ENCODE results near the gene GADL1.

GADL1 gene

DNA sequence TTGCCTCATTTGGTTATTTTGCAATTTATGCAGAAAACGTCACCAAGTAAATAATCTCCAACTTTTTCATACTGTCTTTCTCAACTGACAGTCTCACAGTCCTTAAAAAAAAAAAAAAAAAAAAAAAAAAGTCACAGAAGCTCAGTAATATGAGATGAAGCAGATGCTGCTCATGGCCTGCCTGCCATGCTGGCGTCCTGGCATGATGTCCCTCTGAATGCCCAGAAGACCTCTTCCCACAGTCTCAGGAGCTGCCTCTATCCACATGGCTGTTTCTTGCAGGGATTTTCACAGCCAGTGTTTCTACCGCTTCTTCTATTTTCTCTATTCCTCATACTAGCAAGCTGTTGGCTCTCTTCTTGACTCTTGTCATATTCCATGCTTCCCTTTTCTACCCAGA, 200.3 kb downstream of the GADL1 start:
- DNase-seq (ENCODE audit: low spot score): no peak

DNA sequence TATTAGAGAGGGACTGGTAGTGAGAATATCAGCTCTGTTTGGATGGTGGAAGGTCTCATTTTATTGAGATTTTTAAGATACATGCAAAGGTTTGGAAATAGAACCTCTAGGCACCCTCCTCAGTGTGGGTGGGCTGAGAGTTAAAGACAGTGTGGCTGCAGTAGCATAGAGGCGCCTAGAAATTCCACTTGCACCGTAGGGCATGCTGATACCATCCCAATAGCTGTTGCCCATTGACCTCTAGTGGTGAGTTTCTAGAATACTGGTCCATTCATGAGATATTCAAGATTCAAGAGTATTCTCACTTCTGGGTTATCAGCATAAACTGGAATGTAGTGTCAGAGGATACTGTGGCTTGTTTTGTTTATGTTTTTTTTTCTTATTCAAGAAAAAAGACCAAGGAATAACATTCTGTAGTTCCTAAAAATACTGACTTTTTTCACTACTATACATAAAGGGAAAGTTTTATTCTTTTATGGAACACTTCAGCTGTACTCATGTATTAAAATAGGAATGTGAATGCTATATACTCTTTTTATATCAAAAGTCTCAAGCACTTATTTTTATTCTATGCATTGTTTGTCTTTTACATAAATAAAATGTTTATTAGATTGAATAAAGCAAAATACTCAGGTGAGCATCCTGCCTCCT, 200.9 kb downstream of the GADL1 start:
- peak; percentile 74 for DNase-seq (ENCODE audit: low spot score)

- DNase-seq (ENCODE audit: low spot score): no peak
These were observed 201.8 kb downstream of the GADL1 start for GRCh38 chr3:30692498-30693130.

- no peak for DNase-seq (ENCODE audit: low spot score)
These were observed 202.5 kb downstream of the GADL1 start for GRCh38 chr3:30691944-30692343.

DNA sequence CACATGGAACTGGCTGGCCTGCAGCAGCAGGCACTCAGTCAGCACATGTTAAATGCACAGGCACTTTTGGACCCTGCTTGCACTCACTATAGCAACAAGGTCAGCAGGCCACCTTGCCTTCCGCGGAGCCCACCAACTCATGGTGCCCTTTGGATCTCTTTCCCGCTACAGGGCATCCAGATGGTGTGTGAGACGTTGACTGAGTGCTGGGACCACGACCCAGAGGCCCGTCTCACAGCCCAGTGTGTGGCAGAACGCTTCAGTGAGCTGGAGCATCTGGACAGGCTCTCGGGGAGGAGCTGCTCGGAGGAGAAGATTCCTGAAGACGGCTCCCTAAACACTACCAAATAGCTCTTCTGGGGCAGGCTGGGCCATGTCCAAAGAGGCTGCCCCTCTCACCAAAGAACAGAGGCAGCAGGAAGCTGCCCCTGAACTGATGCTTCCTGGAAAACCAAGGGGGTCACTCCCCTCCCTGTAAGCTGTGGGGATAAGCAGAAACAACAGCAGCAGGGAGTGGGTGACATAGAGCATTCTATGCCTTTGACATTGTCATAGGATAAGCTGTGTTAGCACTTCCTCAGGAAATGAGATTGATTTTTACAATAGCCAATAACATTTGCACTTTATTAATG, 203.1 kb downstream of the GADL1 start:
- no peak for DNase-seq (ENCODE audit: low spot score)

DNA sequence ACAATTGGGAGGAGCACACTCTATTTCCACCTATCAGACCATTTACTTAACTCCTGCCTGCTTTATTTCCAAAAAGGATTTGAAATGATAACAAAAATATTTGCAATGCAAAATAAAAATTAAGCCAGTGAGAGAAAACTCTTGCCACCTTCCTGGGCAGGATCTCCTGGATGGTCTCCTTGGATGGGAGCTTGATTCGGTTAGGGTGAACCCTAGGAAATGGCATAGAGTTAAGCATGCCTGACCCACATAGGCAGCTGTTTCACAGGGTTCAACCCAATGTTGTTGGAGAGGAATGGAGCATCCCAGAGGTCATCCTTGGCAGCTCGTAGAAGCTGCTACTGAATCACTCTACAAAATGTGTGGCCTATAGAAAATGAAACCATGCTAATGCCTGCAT, 204.3 kb downstream of the GADL1 start:
- DNase-seq (ENCODE audit: low spot score): no peak

DNA sequence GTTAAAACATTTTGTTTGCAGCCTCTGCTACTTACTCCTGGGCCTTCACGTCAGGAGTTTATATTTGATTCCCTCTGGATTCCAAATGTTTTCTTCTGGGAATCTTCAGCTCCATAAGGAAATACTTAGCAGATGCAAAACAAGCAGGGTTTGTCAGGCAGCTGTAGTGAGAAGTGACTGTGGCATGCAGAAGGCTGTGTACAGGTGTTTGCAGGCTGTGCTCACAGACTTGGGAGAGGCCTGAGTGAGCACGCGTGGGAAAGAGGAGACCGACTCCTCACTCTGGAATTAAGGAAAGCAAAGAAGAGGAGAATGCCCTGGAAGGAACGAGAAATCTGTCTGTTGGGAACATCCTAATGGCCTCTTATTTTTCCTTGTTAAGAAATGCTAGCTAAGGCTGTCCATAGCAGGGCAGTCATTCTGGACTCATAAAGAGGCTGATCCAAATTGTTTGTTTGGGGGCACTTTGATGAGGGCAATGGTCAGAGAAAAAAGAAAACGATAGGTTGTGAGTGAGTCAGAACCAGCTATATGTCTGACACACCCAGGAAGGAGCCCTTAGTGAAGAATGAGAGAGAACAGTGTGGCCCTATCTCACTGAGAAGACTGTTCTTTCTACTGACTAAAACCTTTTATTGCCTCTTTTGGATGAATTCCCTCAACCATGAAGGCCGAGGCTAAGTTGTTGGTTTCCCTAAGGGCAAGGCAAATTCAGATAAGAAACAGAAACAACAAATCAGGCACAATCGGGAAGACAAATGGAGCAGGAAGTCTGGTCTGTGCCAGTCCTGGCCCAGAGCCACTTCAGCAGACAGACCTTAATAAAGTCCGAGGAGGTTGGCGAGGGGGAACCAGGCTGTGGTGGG, 205.5 kb downstream of the GADL1 start:
- no peak for DNase-seq (ENCODE audit: low spot score)

DNA sequence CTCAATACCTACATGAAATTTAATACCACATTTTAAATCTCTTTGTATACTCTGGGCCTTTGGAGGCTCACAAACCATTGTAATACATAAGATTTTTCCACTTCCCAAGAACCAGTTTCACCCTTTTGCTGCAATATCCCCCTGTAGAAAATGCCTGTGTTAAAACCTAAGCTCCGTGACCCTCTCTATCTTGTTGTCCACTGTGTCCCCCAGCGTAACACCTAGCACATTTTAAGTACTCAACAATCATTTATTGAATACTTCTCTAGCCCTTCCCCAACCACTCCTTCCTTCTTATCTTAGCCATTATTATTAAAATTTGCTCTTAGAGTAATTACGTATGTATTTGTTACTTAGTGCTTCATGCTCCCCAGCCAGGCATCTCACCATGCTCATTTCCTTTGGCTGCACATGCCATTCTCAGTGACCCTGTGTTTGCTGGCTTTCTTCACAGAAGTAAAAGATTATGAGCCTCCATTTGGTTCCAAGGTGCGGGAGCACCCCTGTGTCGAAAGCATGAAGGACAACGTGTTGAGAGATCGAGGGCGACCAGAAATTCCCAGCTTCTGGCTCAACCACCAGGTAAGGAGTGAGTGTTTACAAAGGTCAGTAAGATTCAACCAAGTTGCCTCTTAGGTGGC, 206.4 kb downstream of the GADL1 start:
- no peak for DNase-seq (ENCODE audit: low spot score)

DNA sequence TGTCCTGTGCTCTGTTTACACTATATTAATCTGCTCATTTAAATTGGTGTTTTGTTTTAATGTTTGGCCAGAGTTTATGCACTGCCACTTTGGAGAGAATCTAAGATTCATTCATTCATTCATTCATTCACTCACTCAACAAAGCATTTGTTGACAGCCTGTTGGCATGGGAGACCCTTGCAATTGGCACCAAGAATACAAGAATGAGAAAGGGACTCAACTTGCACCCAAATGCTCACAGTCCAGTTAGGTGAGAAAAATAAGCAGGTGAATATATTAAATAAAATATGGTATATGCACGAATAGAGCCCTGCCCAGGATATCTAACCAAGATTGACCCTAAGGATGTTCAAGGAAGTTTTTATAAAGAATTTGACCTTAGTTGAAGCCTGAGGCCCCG, 207.7 kb downstream of the GADL1 start:
- no peak for DNase-seq (ENCODE audit: low spot score)

GRCh38 chr3:30686176-30686575, 208.3 kb downstream of the GADL1 start:
- no peak for DNase-seq (ENCODE audit: low spot score)

DNA sequence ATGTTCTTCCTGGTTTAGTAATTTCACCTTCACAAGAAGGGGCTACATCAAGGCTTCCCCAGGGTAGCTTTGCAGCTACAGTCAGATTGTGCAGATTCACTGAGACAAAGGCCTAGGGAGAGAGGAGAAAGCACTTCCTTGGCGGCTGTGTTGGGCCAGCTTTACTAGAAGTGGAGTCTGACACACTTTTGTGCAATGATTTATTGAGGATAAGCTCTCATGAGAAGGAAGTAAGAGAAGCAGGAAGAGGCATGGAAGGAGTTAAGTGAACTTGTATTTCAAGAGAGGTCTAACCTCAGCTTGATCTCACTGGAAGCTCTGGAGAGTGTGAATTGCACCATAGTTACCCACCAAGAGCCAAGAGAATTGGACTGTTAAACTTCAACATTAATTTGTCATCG, 209.2 kb downstream of the GADL1 start:
- DNase-seq (ENCODE audit: low spot score): no peak

DNA sequence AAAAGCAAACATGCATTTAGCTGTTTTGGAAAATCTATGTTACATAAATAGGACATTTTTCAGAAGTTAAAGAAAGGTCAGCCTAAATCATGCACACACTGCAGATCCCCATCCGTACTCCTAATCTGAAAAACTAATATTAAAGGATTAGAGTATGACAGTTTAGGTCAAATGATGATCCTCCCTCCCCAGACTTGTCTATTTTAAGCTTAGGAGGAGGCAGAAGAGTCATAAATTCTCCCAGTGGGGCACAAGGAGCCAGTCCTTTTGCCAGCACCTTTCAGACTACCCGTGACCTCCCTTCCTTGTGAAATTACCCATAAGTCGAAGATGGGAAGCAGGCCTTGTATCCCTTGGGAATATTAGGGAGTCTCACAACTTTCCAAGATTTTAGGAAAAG, 210.1 kb downstream of the GADL1 start:
- no peak for DNase-seq (ENCODE audit: low spot score)

DNA sequence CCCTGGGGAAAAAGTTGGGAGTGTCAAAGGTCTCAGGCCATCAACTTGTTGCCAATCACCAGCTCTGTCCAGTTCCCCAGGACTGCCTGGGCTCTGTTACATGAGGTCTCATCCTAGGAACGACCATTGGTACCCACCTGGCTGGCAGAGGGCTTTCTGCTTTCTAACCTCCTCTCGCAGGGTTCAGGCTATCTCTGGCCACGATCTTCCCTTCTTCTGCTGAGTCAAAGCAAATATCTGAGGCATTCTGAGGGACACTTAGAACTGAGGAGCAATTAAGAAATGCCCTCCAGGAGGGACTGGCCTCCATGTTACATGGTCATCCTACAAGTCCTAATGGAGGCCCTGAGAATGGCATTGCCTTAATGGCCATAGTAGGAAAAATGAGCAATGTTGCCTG, 210.7 kb downstream of the GADL1 start:
- DNase-seq (ENCODE audit: low spot score): no peak

DNA sequence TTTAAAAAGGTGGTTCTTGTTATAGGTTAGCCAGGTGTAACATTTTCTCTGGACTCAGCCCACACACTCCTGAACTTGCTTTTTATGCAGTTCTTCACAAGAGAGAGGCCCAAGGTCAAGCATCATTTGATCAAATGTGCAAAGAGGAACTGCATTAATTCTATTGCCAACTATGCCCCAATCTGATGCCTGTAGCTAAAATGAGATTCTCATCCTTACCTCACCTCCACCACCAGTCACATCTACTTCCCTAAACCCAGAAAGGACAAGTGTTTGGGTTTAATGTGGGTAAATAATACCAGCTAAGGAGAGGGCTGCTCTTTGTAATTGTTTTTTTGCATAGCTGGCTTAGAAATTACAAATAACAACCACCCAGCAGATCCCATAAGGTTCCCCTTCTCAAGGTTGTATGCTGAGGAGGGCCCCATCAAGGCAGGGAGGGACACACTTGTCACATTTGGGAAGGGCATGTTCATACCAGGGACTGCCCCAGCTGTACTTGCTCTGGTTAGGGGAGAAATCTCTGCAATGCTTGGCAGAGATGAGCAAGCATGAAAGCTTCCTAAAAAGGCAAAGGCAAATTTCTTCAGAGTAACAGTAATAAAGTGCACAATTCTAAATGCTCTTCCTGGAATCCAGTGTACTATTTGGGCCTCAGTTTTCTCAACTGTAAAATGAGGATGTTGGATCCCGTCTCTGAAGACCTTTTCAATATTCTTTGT, 211.9 kb downstream of the GADL1 start:
- DNase-seq (ENCODE audit: low spot score): no peak

DNA sequence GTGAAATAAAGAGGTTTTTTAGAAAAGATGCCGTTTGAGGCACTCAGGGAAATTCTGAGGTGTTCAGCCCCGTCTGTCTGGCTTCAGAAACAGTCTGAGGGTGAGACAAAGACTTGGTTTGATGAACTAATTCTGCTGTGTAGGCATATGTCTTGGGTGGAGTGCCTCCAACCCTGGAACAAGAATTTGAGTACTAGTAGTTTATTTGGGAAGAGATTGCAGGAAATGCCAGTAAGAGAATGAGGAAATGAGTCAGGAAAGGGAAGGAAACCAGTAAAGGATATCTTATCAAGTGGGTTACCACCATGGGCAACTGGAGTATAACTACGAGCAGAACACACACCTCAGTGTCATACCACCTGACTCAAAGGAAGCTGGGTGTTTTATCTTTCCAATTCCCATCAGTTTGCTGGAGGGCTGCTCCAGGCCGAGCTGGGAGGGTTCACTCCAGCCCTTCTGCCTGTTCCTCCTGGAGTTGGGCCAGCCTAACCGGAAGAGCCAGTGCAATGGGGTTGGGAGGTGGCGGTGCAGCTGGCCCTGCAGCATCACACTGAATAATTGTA, 212.7 kb downstream of the GADL1 start:
- no peak for DNase-seq (ENCODE audit: low spot score)

DNA sequence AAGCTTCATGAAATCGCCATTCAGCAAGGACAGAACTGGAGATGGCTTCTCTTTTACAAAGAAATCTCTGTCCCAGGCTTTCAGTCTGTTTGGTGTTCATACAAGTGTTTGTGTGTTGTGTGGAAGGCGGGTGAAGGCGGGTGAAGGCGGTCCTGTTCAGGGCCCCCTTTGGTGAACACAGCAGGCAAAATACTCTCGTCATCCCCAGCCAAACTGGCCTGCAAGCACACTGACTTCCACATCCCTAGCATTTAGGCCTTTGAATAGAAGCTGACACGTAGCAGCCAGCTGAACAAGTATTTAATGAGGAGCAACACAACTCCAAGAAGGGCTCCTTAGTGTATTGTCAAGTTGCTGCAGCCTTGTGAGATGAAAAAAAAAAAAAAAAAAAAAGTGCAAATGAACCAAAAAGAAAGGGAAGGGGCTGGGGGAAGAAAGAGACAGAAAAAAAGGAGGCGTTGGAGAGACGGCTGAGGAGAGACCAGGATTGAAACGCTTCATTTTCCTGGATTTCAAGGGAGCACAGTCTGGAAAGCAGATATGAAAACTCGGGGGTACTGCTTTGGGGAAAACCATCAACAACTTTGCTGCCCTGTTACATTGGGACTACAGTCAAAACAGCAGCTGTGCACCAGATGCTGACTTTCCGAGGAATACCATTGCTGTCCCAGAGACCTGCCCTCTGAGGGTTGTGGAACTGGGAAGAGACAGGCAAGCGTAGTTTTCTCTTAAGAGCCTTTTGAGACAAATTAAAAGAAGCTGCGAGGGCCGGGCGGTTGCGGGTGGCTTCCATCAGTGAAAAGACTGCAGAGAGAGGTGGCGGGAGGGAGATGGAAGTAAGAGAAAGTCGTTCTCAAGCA, 213.4 kb downstream of the GADL1 start:
- no peak for DNase-seq (ENCODE audit: low spot score)

- DNase-seq (ENCODE audit: low spot score): no peak
These were observed 215.4 kb downstream of the GADL1 start for GRCh38 chr3:30679045-30679444.

GRCh38 chr3:30677347-30677685, 217.1 kb downstream of the GADL1 start:
- no peak for DNase-seq (ENCODE audit: low spot score)

- no peak for DNase-seq (ENCODE audit: low spot score)
These were observed 217.8 kb downstream of the GADL1 start for GRCh38 chr3:30676424-30677346.

Data from RKO (cell line).